CD4-positive, alpha-beta memory T cell (primary cell): Measurements from ENCODE around the gene TSEN2. TPM values are rescaled to one million over a fixed set of nuclear protein-coding genes. Genes with fewer than 3 reads are reported as not detected.
"Not testable (repeated sequence)": the region's sequence is repeated elsewhere in the genome, so short reads cannot be mapped to it uniquely, and the experiment has no call there.

ENCODE experiments used
- CTCF ChIA-PET: fragments of 350-600 bp; sonication (Branson Sonifier 250); formaldehyde crosslinking; loops from one replicate; lab custom pipeline; 2021; ENCODE audit warnings: inconsistent platforms; ENCODE audit not compliant: partially characterized antibody; lab: Charles Lee
- POLR2A ChIA-PET: fragments of 350-600 bp; sonication (Branson Sonifier 250); formaldehyde crosslinking; loops from one replicate; lab custom pipeline; 2021; ENCODE audit not compliant: partially characterized antibody; lab: Charles Lee
- DNase-seq, 5 donors: peaks; one replicate each; pipeline versions ENCODE4 v3.0.0 to v3.0.0-alpha.2; 2020 to 2022; ENCODE audit warnings: mixed read lengths in 1 of 5
- H3K27ac ChIP-seq: one replicate; pipeline ENCODE4 v1.7.0; 2013; ENCODE audit warnings: low read depth, low read length
- H3K27me3 ChIP-seq: 2 replicates; pipeline ENCODE4 v1.7.0; 2013; ENCODE audit warnings: mild to moderate bottlenecking, low read length, moderate library complexity; ENCODE audit not compliant: insufficient read depth
- H3K36me3 ChIP-seq: 2 replicates; pipeline ENCODE4 v1.7.0; 2013; ENCODE audit warnings: mild to moderate bottlenecking, low read length, moderate library complexity; ENCODE audit not compliant: insufficient read depth
- H3K4me1 ChIP-seq: 2 replicates; pipeline ENCODE4 v1.7.0; 2013; ENCODE audit warnings: mild to moderate bottlenecking, low read length, moderate library complexity; ENCODE audit not compliant: insufficient read depth
- H3K4me3 ChIP-seq, 2 donors: one replicate each; pipeline ENCODE4 v1.7.0; 2013; ENCODE audit warnings: low read length in 2 of 2, mild to moderate bottlenecking in 1 of 2
- H3K9me3 ChIP-seq, 2 donors: one replicate each; pipeline ENCODE4 v1.7.0; 2013; ENCODE audit warnings: low read length in 2 of 2, control low read depth in 1 of 2; ENCODE audit not compliant: control insufficient read depth in 1 of 2
- H3K27ac Mint-ChIP-seq, 7 donors: one replicate each; pipeline ENCODE4 v1.8.0; 2020 to 2021; ENCODE audit warnings: mixed read lengths in 7 of 7, mild to moderate bottlenecking in 6 of 7, inconsistent platforms in 3 of 7, moderate library complexity in 3 of 7
- H3K27me3 Mint-ChIP-seq, 2 donors: one replicate each; pipeline ENCODE4 v1.8.0; 2020 to 2021; ENCODE audit warnings: mixed read lengths in 2 of 2
- H3K36me3 Mint-ChIP-seq, 2 donors: one replicate each; pipeline ENCODE4 v1.8.0; 2020 to 2021; ENCODE audit warnings: mixed read lengths in 2 of 2, inconsistent platforms in 1 of 2, mild to moderate bottlenecking in 1 of 2
- H3K4me1 Mint-ChIP-seq, 4 donors: one replicate each; pipeline ENCODE4 v1.8.0; 2020 to 2021; ENCODE audit warnings: mixed read lengths in 4 of 4, mild to moderate bottlenecking in 1 of 4
- H3K4me3 Mint-ChIP-seq, 8 donors: one replicate each; pipeline ENCODE4 v1.8.0; 2020 to 2021; ENCODE audit warnings: mixed read lengths in 8 of 8, mild to moderate bottlenecking in 7 of 8, moderate library complexity in 6 of 8, inconsistent platforms in 3 of 8
- H3K9me3 Mint-ChIP-seq, 8 donors: one replicate each; pipeline ENCODE4 v1.8.0; 2020 to 2021; ENCODE audit warnings: mixed read lengths in 8 of 8, mild to moderate bottlenecking in 5 of 8, inconsistent platforms in 3 of 8, moderate library complexity in 1 of 8
- intact Hi-C: fragments of 100-400 bp; cut with micrococcal nuclease; formaldehyde crosslinking; loops from one replicate; pipeline ENCODE4 v1.15.1; 2023
- polyA plus RNA-seq, 2 donors: library from polyadenylated mRNA; unstranded; fragments of 300-500 nt; fragmentation: Illumina TruSeq; gene quantifications; one replicate each; pipeline ENCODE4 v1.2.3, GENCODE V29; 2021
- total RNA-seq, 2 experiments: library from RNA; stranded (reverse); gene quantifications; one replicate each; pipeline ENCODE4 v1.2.3, GENCODE V29; 2021

Gene TSEN2
- total and polyA plus RNA-seq, 4 experiments from 2014 or later: 11.2 to 19.6 (median 16.2) TPM

DNA sequence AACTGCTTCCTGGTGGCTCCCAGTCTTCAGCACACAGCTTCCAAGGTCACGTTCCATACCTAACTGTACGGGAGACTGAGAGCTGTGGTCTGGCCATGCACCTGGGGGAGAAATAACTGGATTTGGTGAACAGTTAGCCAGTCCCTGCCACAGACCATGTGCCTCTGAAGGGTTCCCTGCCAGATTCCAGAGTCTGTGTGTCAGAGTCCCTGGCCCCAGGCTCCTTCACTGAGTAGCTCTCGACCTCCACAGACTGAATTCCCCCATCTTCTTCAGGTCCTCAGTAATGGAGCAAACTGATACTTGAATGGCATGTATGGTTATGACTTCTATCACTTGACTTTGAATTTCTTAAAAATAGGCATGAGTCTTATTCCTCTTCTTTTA lies 43.5 kb downstream of the TSEN2 start:
- Mint-ChIP-seq H3K36me3 (peaks cover 41 to 54% of the 10 kb centered on the region in 2 donors), H3K4me3 (no peak overlapping the region), H3K9me3 (no peaks in the 10 kb centered on the region), H3K4me1 (peaks cover 0 to 1% (median 0%) of the 10 kb centered on the region in 4 donors), H3K27ac (no peak overlapping the region), H3K27me3 (no peaks in the 10 kb centered on the region)
- no peaks in the 10 kb centered on the region for H3K27me3 ChIP-seq
- DNase-seq: no peak
- H3K4me3 ChIP-seq: no peak overlapping the region
- no peak overlapping the region for H3K27ac ChIP-seq
- peaks cover 13% of the 10 kb centered on the region for H3K36me3 ChIP-seq
- intact Hi-C loops: no loop called here
- H3K9me3 ChIP-seq: no peaks in the 10 kb centered on the region
- H3K4me1 ChIP-seq: no peaks in the 10 kb centered on the region
- POLR2A ChIA-PET: no interaction called here
- CTCF ChIA-PET: no interaction called here

DNA sequence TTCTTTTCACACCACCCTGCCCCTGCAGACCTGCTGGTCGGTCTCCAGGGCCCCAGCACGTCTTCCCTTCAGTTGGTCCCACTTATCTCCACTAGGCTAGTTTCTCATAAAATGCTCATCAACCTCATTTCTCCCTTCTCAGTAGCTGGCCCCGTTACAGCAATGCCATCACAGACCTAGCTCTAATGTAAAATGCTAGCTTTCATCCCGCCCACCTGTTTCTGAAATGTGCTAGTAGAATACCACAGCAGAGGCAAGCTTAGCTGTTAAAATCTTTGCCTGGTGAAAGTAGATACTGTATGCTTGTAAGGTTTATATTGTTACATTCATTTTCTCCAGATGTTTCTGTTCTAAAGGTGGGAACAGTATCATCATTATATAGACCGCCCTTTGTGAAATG lies 47.9 kb downstream of the TSEN2 start:
- Histone ChIP-seq H3K36me3 (peaks cover 12% of the 10 kb centered on the region), H3K4me3 (no peak overlapping the region), H3K9me3 (no peaks in the 10 kb centered on the region), H3K27ac (no peak overlapping the region), H3K27me3 (no peaks in the 10 kb centered on the region), H3K4me1 (no peaks in the 10 kb centered on the region)
- no peaks in the 10 kb centered on the region for H3K27me3 Mint-ChIP-seq
- H3K4me1 Mint-ChIP-seq: peaks cover 0 to 1% (median 0%) of the 10 kb centered on the region in 4 donors
- no peak overlapping the region for H3K4me3 Mint-ChIP-seq
- DNase-seq: no peak
- ChIA-PET CTCF (no interaction called here), POLR2A (no interaction called here)
- peaks cover 31 to 38% of the 10 kb centered on the region in 2 donors for H3K36me3 Mint-ChIP-seq
- H3K9me3 Mint-ChIP-seq: no peaks in the 10 kb centered on the region
- intact Hi-C loops: no loop called here
- H3K27ac Mint-ChIP-seq: peak overlapping the region in 1 of 7 donors; percentile 22

DNA sequence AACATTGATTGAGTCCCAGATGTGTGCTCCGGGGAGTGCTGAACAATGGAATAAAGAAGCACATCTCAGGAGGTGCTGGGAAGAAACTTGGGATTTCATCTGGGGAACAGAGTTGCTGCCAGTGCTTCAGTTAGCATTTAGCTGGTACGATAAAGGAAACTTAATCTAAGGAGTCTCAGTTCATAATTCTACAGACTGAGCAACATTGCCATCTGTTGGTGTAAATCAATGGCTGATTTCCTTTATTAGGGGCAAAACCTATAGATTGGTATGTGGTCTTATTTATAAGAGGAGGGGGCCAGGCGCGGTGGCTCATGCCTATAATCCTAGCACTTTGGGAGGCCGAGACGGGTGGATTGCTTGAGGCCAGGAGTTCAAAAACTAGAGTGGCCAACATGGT lies 52.1 kb downstream of the TSEN2 start:
- H3K4me3 ChIP-seq: no peak overlapping the region
- ChIA-PET POLR2A (interaction anchor here (1.0 kb wide), 1 partner anchor 52 kb away, joined by 3 read pairs; the partner anchor contains the start of gene TSEN2), CTCF (interaction anchor here (1.0 kb wide), 1 partner anchor 57 kb away, joined by 3 read pairs; no protein-coding TSS in a partner anchor)
- Mint-ChIP-seq H3K9me3 (no peaks in the 10 kb centered on the region), H3K4me1 (peaks cover 0 to 1% (median 0%) of the 10 kb centered on the region in 4 donors), H3K36me3 (peaks cover 14 to 18% of the 10 kb centered on the region in 2 donors), H3K4me3 (no peak overlapping the region), H3K27ac (peak overlapping the region in 1 of 7 donors; percentile 7), H3K27me3 (no peaks in the 10 kb centered on the region)
- peaks cover 6% of the 10 kb centered on the region for H3K36me3 ChIP-seq
- intact Hi-C loops: no loop called here
- no peak overlapping the region for H3K27ac ChIP-seq
- no peaks in the 10 kb centered on the region for H3K4me1 ChIP-seq
- no peaks in the 10 kb centered on the region for H3K27me3 ChIP-seq
- no peak for DNase-seq
- no peaks in the 10 kb centered on the region for H3K9me3 ChIP-seq

DNA sequence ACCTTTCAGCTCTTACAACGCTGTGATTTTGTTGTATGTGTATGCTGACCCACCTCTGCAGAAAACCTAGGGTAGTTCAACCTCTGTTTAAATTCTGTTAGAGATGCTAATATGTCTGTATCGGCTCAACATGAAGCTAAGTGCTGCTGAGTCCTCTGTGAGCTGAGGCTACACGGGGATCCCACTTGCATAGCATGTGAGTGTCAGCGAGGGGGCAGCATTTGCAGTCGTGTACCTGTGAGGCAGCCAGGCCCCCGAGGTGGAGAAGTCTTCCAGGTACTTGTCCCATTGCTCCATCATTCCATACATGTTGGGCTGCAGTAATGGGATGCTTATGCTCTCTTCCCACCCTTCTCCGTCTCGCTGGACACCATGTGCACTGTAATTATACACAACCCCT lies 57.3 kb downstream of the TSEN2 start:
- Mint-ChIP-seq H3K27me3 (no peaks in the 10 kb centered on the region), H3K36me3 (peaks cover 0 to 1% of the 10 kb centered on the region in 2 donors), H3K4me1 (peaks cover 0 to 2% (median 0%) of the 10 kb centered on the region in 4 donors), H3K27ac (no peak overlapping the region), H3K9me3 (no peaks in the 10 kb centered on the region), H3K4me3 (no peak overlapping the region)
- ChIA-PET CTCF (interaction anchor here (1.7 kb wide), 1 partner anchor 179 kb away, joined by 4 read pairs; no protein-coding TSS in a partner anchor), POLR2A (no interaction called here)
- no peak for DNase-seq
- no peaks in the 10 kb centered on the region for H3K9me3 ChIP-seq
- no peak overlapping the region for H3K27ac ChIP-seq
- H3K36me3 ChIP-seq: no peaks in the 10 kb centered on the region
- no peaks in the 10 kb centered on the region for H3K4me1 ChIP-seq
- H3K4me3 ChIP-seq: no peak overlapping the region
- no peaks in the 10 kb centered on the region for H3K27me3 ChIP-seq
- intact Hi-C loops: no loop called here

DNA sequence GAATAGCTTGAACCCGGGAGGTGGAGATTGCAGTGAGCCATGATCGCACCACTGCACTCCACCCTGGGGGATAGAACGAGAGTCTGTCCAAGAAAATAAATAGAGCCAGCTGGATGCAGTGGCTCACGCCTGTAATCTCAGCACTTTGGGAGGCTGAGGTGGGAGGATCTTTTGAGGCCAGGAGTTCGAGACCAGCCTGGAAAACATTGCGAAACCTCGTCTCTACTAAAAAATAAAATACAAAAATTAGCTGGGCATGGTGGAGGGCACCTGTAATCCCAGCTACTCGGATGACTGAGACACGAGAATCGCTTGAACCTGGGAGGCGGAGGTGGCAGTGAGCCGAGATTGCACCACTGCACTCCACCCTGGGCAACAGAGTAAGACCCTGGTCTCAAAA lies 59.2 kb downstream of the TSEN2 start:
- H3K4me3 Mint-ChIP-seq, H3K4me3 ChIP-seq, H3K9me3 ChIP-seq, H3K4me1 Mint-ChIP-seq, H3K9me3 Mint-ChIP-seq, H3K36me3 Mint-ChIP-seq, intact Hi-C loops, H3K27ac ChIP-seq, H3K27me3 Mint-ChIP-seq, POLR2A ChIA-PET, H3K36me3 ChIP-seq, H3K27ac Mint-ChIP-seq, DNase-seq, H3K27me3 ChIP-seq, H3K4me1 ChIP-seq: not testable (repeated sequence)
- CTCF ChIA-PET: interaction anchor here (0.6 kb wide), 1 partner anchor 10 kb away, joined by 3 read pairs; no protein-coding TSS in a partner anchor

DNA sequence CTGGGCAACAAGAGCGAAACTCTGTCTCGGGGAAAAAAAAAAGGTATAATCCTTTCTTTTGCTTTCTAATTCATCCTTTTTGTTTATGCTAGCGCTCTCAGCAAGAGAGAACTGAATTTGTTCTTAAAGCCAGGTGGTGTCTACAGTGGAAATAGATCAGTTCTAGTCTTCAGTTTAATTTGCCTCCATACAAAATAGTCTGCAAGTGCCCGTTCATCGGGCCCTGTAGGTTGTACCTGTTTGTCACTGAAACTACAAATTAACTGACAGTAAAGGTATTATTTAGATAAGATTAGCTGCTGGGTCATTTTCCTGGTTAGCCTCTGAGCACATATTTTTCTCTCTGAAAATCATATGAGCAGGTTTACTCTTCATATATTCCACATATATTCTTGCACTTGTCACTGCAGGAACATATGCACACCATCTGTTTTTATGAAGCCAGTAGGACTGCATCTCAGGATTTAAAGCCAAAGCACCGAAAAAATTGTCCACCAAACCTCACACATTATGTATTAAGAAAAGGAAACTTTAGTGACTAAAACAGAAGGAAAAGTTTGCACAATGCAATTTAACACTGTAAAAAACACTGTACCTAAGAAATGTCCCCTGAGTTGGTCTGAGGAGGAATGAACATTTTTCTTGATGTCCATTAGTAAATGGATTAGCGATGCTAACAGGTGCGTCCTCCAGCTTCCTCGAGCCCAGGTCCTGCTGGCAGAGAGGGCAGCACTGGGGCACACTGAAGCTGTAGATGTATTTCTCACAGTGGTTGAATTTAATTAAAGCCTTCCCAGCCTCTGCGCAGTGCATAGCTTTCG lies 60.6 kb downstream of the TSEN2 start:
- intact Hi-C loops: no loop called here
- Mint-ChIP-seq H3K9me3 (no peaks in the 10 kb centered on the region), H3K4me3 (no peak overlapping the region), H3K4me1 (peaks cover 0 to 2% (median 0%) of the 10 kb centered on the region in 4 donors), H3K27me3 (peaks cover 0 to 2% of the 10 kb centered on the region in 2 donors), H3K27ac (no peak overlapping the region), H3K36me3 (peaks cover 0 to 1% of the 10 kb centered on the region in 2 donors)
- ChIA-PET CTCF (no interaction called here), POLR2A (no interaction called here)
- no peak overlapping the region for H3K4me3 ChIP-seq
- H3K4me1 ChIP-seq: no peaks in the 10 kb centered on the region
- H3K27me3 ChIP-seq: no peaks in the 10 kb centered on the region
- DNase-seq: no peak
- H3K27ac ChIP-seq: no peak overlapping the region
- H3K9me3 ChIP-seq: no peaks in the 10 kb centered on the region
- H3K36me3 ChIP-seq: no peaks in the 10 kb centered on the region

DNA sequence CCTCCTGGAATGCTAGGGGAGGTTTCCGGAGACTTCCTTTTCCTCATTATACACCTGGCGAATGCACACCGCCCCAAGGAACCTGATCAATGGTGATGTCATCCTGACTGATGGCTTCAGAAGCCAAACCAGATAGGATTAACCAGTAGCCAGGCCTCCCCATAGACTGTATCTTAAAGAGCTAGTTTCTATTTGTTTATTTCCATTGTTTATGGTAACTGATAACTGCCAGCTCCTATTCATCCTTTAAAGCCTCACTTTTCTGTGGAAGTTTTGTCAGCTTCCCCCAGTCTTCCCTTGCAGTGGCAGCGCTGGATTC lies 61.2 kb downstream of the TSEN2 start, which contains the start of gene MKRN2OS:
MKRN2OS (minus strand) TSS at position 27 of the 319 bp plus-strand sequence. CDS start 35 bp downstream, outside the sequence.
- H3K4me1 ChIP-seq: no peaks in the 10 kb centered on the region
- H3K36me3 ChIP-seq: no peaks in the 10 kb centered on the region
- no peak within 1 kb of the TSS for H3K27ac ChIP-seq
- no peak within 1 kb of the TSS for H3K4me3 Mint-ChIP-seq
- ChIA-PET POLR2A (no interaction called here), CTCF (no interaction called here)
- H3K27me3 Mint-ChIP-seq: peaks cover 5 to 6% of the 10 kb centered on the region in 2 donors
- H3K9me3 Mint-ChIP-seq: no peaks in the 10 kb centered on the region
- H3K36me3 Mint-ChIP-seq: no peaks in the 10 kb centered on the region
- no peaks in the 10 kb centered on the region for H3K27me3 ChIP-seq
- intact Hi-C loops: no loop called here
- DNase-seq: no peak
- no peak within 1 kb of the TSS for H3K4me3 ChIP-seq
- H3K27ac Mint-ChIP-seq: no peak within 1 kb of the TSS
- H3K4me1 Mint-ChIP-seq: peaks cover 0 to 2% (median 0%) of the 10 kb centered on the region in 4 donors
- H3K9me3 ChIP-seq: no peaks in the 10 kb centered on the region
